ENCODE results near the gene CD22.

CD22 gene

GRCh38 chr19:35306473-35307246 lies 22.3 kb upstream of the CD22 start:
- peaks cover 2 to 18% of the 10 kb centered on the region in 2 donors for H3K27me3 ChIP-seq (ENCODE audit: control insufficient read depth in 1 of 2, insufficient read depth in 2 of 2, low read length in 2 of 2)
- H3K4me1 ChIP-seq (ENCODE audit: control insufficient read depth, insufficient read depth, low read length), result no peaks in the 10 kb centered on the region
- H3K36me3 ChIP-seq (ENCODE audit: control insufficient read depth in 2 of 2, insufficient read depth in 2 of 2, low read length in 2 of 2), result no peaks in the 10 kb centered on the region
- no peak overlapping the region for H3K9ac ChIP-seq (ENCODE audit: low read length in 2 of 2)
- H3K27ac ChIP-seq (ENCODE audit: low read length), result no peak overlapping the region
- H3K9me3 ChIP-seq (ENCODE audit: control insufficient read depth in 2 of 2, low read length in 2 of 2), result no peaks in the 10 kb centered on the region
- no peak overlapping the region for H3K4me3 ChIP-seq (ENCODE audit: low read length in 2 of 2)

GRCh38 chr19:35307931-35308330 lies 21.1 kb upstream of the CD22 start:
- Histone ChIP-seq H3K9me3 (ENCODE audit: control insufficient read depth in 2 of 2, low read length in 2 of 2) (no peaks in the 10 kb centered on the region), H3K27ac (ENCODE audit: low read length) (no peak overlapping the region), H3K27me3 (ENCODE audit: control insufficient read depth in 1 of 2, insufficient read depth in 2 of 2, low read length in 2 of 2) (peaks cover 3 to 14% of the 10 kb centered on the region in 2 donors), H3K4me3 (ENCODE audit: low read length in 2 of 2) (no peak overlapping the region), H3K9ac (ENCODE audit: low read length in 2 of 2) (no peak overlapping the region), H3K36me3 (ENCODE audit: control insufficient read depth in 2 of 2, insufficient read depth in 2 of 2, low read length in 2 of 2) (no peaks in the 10 kb centered on the region), H3K4me1 (ENCODE audit: control insufficient read depth, insufficient read depth, low read length) (no peaks in the 10 kb centered on the region)

GRCh38 chr19:35308910-35309309 lies 20.1 kb upstream of the CD22 start:
- Histone ChIP-seq H3K9me3 (ENCODE audit: control insufficient read depth in 2 of 2, low read length in 2 of 2) (no peaks in the 10 kb centered on the region), H3K4me1 (ENCODE audit: control insufficient read depth, insufficient read depth, low read length) (no peaks in the 10 kb centered on the region), H3K27me3 (ENCODE audit: control insufficient read depth in 1 of 2, insufficient read depth in 2 of 2, low read length in 2 of 2) (peaks cover 3 to 12% of the 10 kb centered on the region in 2 donors), H3K4me3 (ENCODE audit: low read length in 2 of 2) (no peak overlapping the region), H3K27ac (ENCODE audit: low read length) (no peak overlapping the region), H3K36me3 (ENCODE audit: control insufficient read depth in 2 of 2, insufficient read depth in 2 of 2, low read length in 2 of 2) (no peaks in the 10 kb centered on the region), H3K9ac (ENCODE audit: low read length in 2 of 2) (no peak overlapping the region)

- H3K36me3 ChIP-seq (ENCODE audit: control insufficient read depth in 2 of 2, insufficient read depth in 2 of 2, low read length in 2 of 2), result no peaks in the 10 kb centered on the region
- H3K4me1 ChIP-seq (ENCODE audit: control insufficient read depth, insufficient read depth, low read length), result no peaks in the 10 kb centered on the region
- no peak overlapping the region for H3K27ac ChIP-seq (ENCODE audit: low read length)
- no peak overlapping the region for H3K4me3 ChIP-seq (ENCODE audit: low read length in 2 of 2)
- H3K9me3 ChIP-seq (ENCODE audit: control insufficient read depth in 2 of 2, low read length in 2 of 2), result no peaks in the 10 kb centered on the region
- H3K9ac ChIP-seq (ENCODE audit: low read length in 2 of 2), result no peak overlapping the region
- H3K27me3 ChIP-seq (ENCODE audit: control insufficient read depth in 1 of 2, insufficient read depth in 2 of 2, low read length in 2 of 2), result peaks cover 3 to 9% of the 10 kb centered on the region in 2 donors
Observed at GRCh38 chr19:35309481-35310279, 19.3 kb upstream of the CD22 start.

GRCh38 chr19:35310331-35310730 lies 18.7 kb upstream of the CD22 start:
- no peak overlapping the region for H3K27ac ChIP-seq (ENCODE audit: low read length)
- H3K4me1 ChIP-seq (ENCODE audit: control insufficient read depth, insufficient read depth, low read length), result no peaks in the 10 kb centered on the region
- H3K9me3 ChIP-seq (ENCODE audit: control insufficient read depth in 2 of 2, low read length in 2 of 2), result no peaks in the 10 kb centered on the region
- H3K9ac ChIP-seq (ENCODE audit: low read length in 2 of 2), result no peak overlapping the region
- H3K27me3 ChIP-seq (ENCODE audit: control insufficient read depth in 1 of 2, insufficient read depth in 2 of 2, low read length in 2 of 2), result peaks cover 3 to 6% of the 10 kb centered on the region in 2 donors
- H3K36me3 ChIP-seq (ENCODE audit: control insufficient read depth in 2 of 2, insufficient read depth in 2 of 2, low read length in 2 of 2), result no peaks in the 10 kb centered on the region
- H3K4me3 ChIP-seq (ENCODE audit: low read length in 2 of 2), result no peak overlapping the region

- Histone ChIP-seq H3K27me3 (ENCODE audit: control insufficient read depth in 1 of 2, insufficient read depth in 2 of 2, low read length in 2 of 2) (peaks cover 3 to 6% of the 10 kb centered on the region in 2 donors), H3K27ac (ENCODE audit: low read length) (no peak overlapping the region), H3K9me3 (ENCODE audit: control insufficient read depth in 2 of 2, low read length in 2 of 2) (no peaks in the 10 kb centered on the region), H3K36me3 (ENCODE audit: control insufficient read depth in 2 of 2, insufficient read depth in 2 of 2, low read length in 2 of 2) (no peaks in the 10 kb centered on the region), H3K4me1 (ENCODE audit: control insufficient read depth, insufficient read depth, low read length) (no peaks in the 10 kb centered on the region), H3K4me3 (ENCODE audit: low read length in 2 of 2) (no peak overlapping the region), H3K9ac (ENCODE audit: low read length in 2 of 2) (no peak overlapping the region)
Observed at GRCh38 chr19:35310811-35311465, 18.0 kb upstream of the CD22 start.

GRCh38 chr19:35311901-35312665 lies 16.9 kb upstream of the CD22 start:
- H3K4me3 ChIP-seq (ENCODE audit: low read length in 2 of 2), result no peak overlapping the region
- no peak overlapping the region for H3K27ac ChIP-seq (ENCODE audit: low read length)
- no peaks in the 10 kb centered on the region for H3K4me1 ChIP-seq (ENCODE audit: control insufficient read depth, insufficient read depth, low read length)
- H3K36me3 ChIP-seq (ENCODE audit: control insufficient read depth in 2 of 2, insufficient read depth in 2 of 2, low read length in 2 of 2), result no peaks in the 10 kb centered on the region
- H3K9me3 ChIP-seq (ENCODE audit: control insufficient read depth in 2 of 2, low read length in 2 of 2), result no peaks in the 10 kb centered on the region
- peaks cover 3 to 9% of the 10 kb centered on the region in 2 donors for H3K27me3 ChIP-seq (ENCODE audit: control insufficient read depth in 1 of 2, insufficient read depth in 2 of 2, low read length in 2 of 2)
- H3K9ac ChIP-seq (ENCODE audit: low read length in 2 of 2), result no peak overlapping the region

- Histone ChIP-seq H3K9ac (ENCODE audit: low read length in 2 of 2) (no peak overlapping the region), H3K4me1 (ENCODE audit: control insufficient read depth, insufficient read depth, low read length) (no peaks in the 10 kb centered on the region), H3K36me3 (ENCODE audit: control insufficient read depth in 2 of 2, insufficient read depth in 2 of 2, low read length in 2 of 2) (no peaks in the 10 kb centered on the region), H3K27me3 (ENCODE audit: control insufficient read depth in 1 of 2, insufficient read depth in 2 of 2, low read length in 2 of 2) (peaks cover 3 to 6% of the 10 kb centered on the region in 2 donors), H3K27ac (ENCODE audit: low read length) (no peak overlapping the region), H3K4me3 (ENCODE audit: low read length in 2 of 2) (no peak overlapping the region), H3K9me3 (ENCODE audit: control insufficient read depth in 2 of 2, low read length in 2 of 2) (no peaks in the 10 kb centered on the region)
Observed at GRCh38 chr19:35313587-35313986, 15.4 kb upstream of the CD22 start.

GRCh38 chr19:35314031-35314430 lies 15.0 kb upstream of the CD22 start:
- no peak overlapping the region for H3K9ac ChIP-seq (ENCODE audit: low read length in 2 of 2)
- no peaks in the 10 kb centered on the region for H3K9me3 ChIP-seq (ENCODE audit: control insufficient read depth in 2 of 2, low read length in 2 of 2)
- peaks cover 3 to 6% of the 10 kb centered on the region in 2 donors for H3K27me3 ChIP-seq (ENCODE audit: control insufficient read depth in 1 of 2, insufficient read depth in 2 of 2, low read length in 2 of 2)
- H3K27ac ChIP-seq (ENCODE audit: low read length), result no peak overlapping the region
- no peaks in the 10 kb centered on the region for H3K36me3 ChIP-seq (ENCODE audit: control insufficient read depth in 2 of 2, insufficient read depth in 2 of 2, low read length in 2 of 2)
- H3K4me3 ChIP-seq (ENCODE audit: low read length in 2 of 2), result no peak overlapping the region
- H3K4me1 ChIP-seq (ENCODE audit: control insufficient read depth, insufficient read depth, low read length), result no peaks in the 10 kb centered on the region

GRCh38 chr19:35314858-35315470 lies 14.0 kb upstream of the CD22 start:
- peaks cover 3% of the 10 kb centered on the region in 2 donors for H3K27me3 ChIP-seq (ENCODE audit: control insufficient read depth in 1 of 2, insufficient read depth in 2 of 2, low read length in 2 of 2)
- H3K9ac ChIP-seq (ENCODE audit: low read length in 2 of 2), result no peak overlapping the region
- H3K27ac ChIP-seq (ENCODE audit: low read length), result no peak overlapping the region
- H3K9me3 ChIP-seq (ENCODE audit: control insufficient read depth in 2 of 2, low read length in 2 of 2), result no peaks in the 10 kb centered on the region
- H3K4me3 ChIP-seq (ENCODE audit: low read length in 2 of 2), result no peak overlapping the region
- no peaks in the 10 kb centered on the region for H3K4me1 ChIP-seq (ENCODE audit: control insufficient read depth, insufficient read depth, low read length)
- H3K36me3 ChIP-seq (ENCODE audit: control insufficient read depth in 2 of 2, insufficient read depth in 2 of 2, low read length in 2 of 2), result no peaks in the 10 kb centered on the region
